Endothelial cell of umbilical vein (primary cell): ENCODE data around the gene SESN1. TPM values are rescaled to one million over a fixed set of nuclear protein-coding genes. Genes with fewer than 3 reads are reported as not detected.
"Not testable (repeated sequence)": the region's sequence is repeated elsewhere in the genome, so short reads cannot be mapped to it uniquely, and the experiment has no call there.

Experiments used
- BruUV-seq: library from RNA; stranded (reverse); fragments of 400-500 nt; replicated peaks from 2 replicates; lab custom pipeline; 2021; lab: Mats Ljungman, UMichigan
- CTCF ChIA-PET: fragments of 300-600, 350-600 bp; sonication (Branson Sonifier 250); formaldehyde crosslinking; loops from one replicate; lab custom pipeline; 2021; ENCODE audit warnings: antibody characterized with exemption, inconsistent platforms; lab: Charles Lee
- POLR2A ChIA-PET: fragments of 300-600, 350-600 bp; sonication (Branson Sonifier 250); formaldehyde crosslinking; loops from one replicate; lab custom pipeline; 2021; ENCODE audit warnings: antibody characterized with exemption, inconsistent platforms; lab: Charles Lee
- DNase-seq: peaks from one replicate; pipeline ENCODE4 v3.0.0-alpha.2; 2011; ENCODE audit warnings: low read depth, low spot score
- FAIRE-seq: peaks from 2 replicates; lab custom pipeline; 2011; peaks lifted over from hg19 to GRCh38; lab: Jason Lieb, UNC
- H2AFZ ChIP-seq: 2 replicates; pipeline ENCODE4 v1.6.0; 2012; ENCODE audit warnings: low read depth, low read length, control low read depth, inconsistent platforms
- H3K27ac ChIP-seq: 2 replicates; pipeline ENCODE4 v1.5.1; 2011; ENCODE audit warnings: low read depth, mild to moderate bottlenecking, control low read depth, low read length, moderate library complexity; ENCODE audit not compliant: insufficient read depth
- H3K27me3 ChIP-seq, 2 experiments: 2 replicates each; pipeline versions ENCODE4 v1.6.0 to v1.6.1; 2011; ENCODE audit warnings: low read length in 2 of 2, mixed read lengths in 1 of 2; ENCODE audit not compliant: control insufficient read depth in 2 of 2, insufficient read depth in 2 of 2
- H3K36me3 ChIP-seq, 2 experiments: 2 replicates in 1 of 2; 3 replicates in 1 of 2; pipeline ENCODE4 v1.5.1; 2011; ENCODE audit warnings: low read length in 2 of 2, mild to moderate bottlenecking in 1 of 2, moderate library complexity in 1 of 2; ENCODE audit not compliant: control insufficient read depth in 2 of 2, insufficient read depth in 2 of 2; ENCODE audit errors: extremely low read depth in 1 of 2
- H3K4me1 ChIP-seq: 3 replicates; pipeline ENCODE4 v1.5.1; 2011; ENCODE audit warnings: mild to moderate bottlenecking, low read length; ENCODE audit not compliant: control insufficient read depth, insufficient read depth; ENCODE audit errors: extremely low read depth
- H3K4me2 ChIP-seq: 2 replicates; pipeline ENCODE4 v1.6.1; 2011; ENCODE audit warnings: low read length, control low read depth, mixed read lengths; ENCODE audit not compliant: insufficient read depth
- H3K4me3 ChIP-seq, 3 experiments: fragments of 200-600 bp in 1 of 3; sonication (generic), shearing (Covaris generic) in 1 of 3; replicated peaks in 1 of 3; 2 replicates each; pipeline ENCODE4 v1.5.1; 2011 to 2016; ENCODE audit warnings: control low read depth in 3 of 3, low read length in 3 of 3, mild to moderate bottlenecking in 2 of 3, inconsistent platforms in 1 of 3, low read depth in 1 of 3, moderate library complexity in 1 of 3; ENCODE audit not compliant: insufficient read depth in 1 of 3
- H3K79me2 ChIP-seq: 2 replicates; pipeline ENCODE4 v1.6.0; 2012; ENCODE audit warnings: low read length, inconsistent platforms; ENCODE audit not compliant: control insufficient read depth, insufficient read depth
- H3K9ac ChIP-seq: replicated peaks from 2 replicates; pipeline ENCODE3; 2011; ENCODE audit warnings: low read length, control low read depth; ENCODE audit not compliant: insufficient read depth; ENCODE audit errors: extremely low read depth
- H3K9me1 ChIP-seq: replicated peaks from 3 replicates; pipeline ENCODE4 v1.6.0; 2011; ENCODE audit warnings: mild to moderate bottlenecking, low read length; ENCODE audit not compliant: control insufficient read depth, insufficient read depth; ENCODE audit errors: extremely low read depth
- H3K9me3 ChIP-seq: replicated peaks from 2 replicates; pipeline ENCODE4 v1.5.1; 2012; ENCODE audit warnings: low read length, inconsistent platforms; ENCODE audit not compliant: control insufficient read depth, insufficient read depth
- H4K20me1 ChIP-seq: replicated peaks from 2 replicates; pipeline ENCODE3; 2011; ENCODE audit warnings: mild to moderate bottlenecking, low read length; ENCODE audit not compliant: control insufficient read depth, insufficient read depth; ENCODE audit errors: extremely low read depth
- EZH2 ChIP-seq: IDR thresholded peaks from 2 replicates; pipeline ENCODE4 v1.6.1; 2012; ENCODE audit warnings: borderline replicate concordance, low read depth, mild to moderate bottlenecking, moderate library complexity, low read length, inconsistent platforms; ENCODE audit not compliant: severe bottlenecking
- FOS ChIP-seq: IDR thresholded peaks from 2 replicates; pipeline ENCODE4 v1.6.1; 2011; ENCODE audit warnings: mild to moderate bottlenecking, low read length, moderate library complexity, borderline replicate concordance; ENCODE audit not compliant: insufficient read depth
- GATA2 ChIP-seq: IDR thresholded peaks from 2 replicates; pipeline ENCODE4 v1.7.0; 2011; ENCODE audit warnings: low read depth, mild to moderate bottlenecking, moderate library complexity, mixed read lengths, low read length; ENCODE audit not compliant: insufficient read length, insufficient read depth
- JUN ChIP-seq: IDR thresholded peaks from 2 replicates; pipeline ENCODE4 v1.6.1; 2011; ENCODE audit warnings: borderline replicate concordance, low read depth; ENCODE audit not compliant: insufficient read length, insufficient read depth
- POLR2A ChIP-seq: IDR thresholded peaks from 2 replicates; pipeline ENCODE4 v1.6.1; 2012; ENCODE audit warnings: low read depth, mild to moderate bottlenecking, control low read depth, low read length
- POLR2AphosphoS5 ChIP-seq: IDR thresholded peaks from 2 replicates; pipeline ENCODE4 v1.6.1; 2012; ENCODE audit warnings: low read depth, mild to moderate bottlenecking, control low read depth, low read length, moderate library complexity; ENCODE audit not compliant: insufficient read depth
- dilution Hi-C: fragments of 300-500 bp; cut with MboI; formaldehyde crosslinking; loops from one replicate; pipeline ENCODE4 v1.15.0; 2019; ENCODE audit warnings: low sequenced_read_pairs; ENCODE audit not compliant: extremely low pct_ligation_motif_present
- intact Hi-C: fragments of 100-400 bp; cut with micrococcal nuclease; formaldehyde crosslinking; loops from one replicate; pipeline ENCODE4 v1.10.0; 2022
- polyA plus RNA-seq, 4 experiments: library from polyadenylated mRNA; depleted of rRNA in 3 of 4; stranded (reverse) in 3 of 4; unstranded in 1 of 4; fragments of >200 nt; gene quantifications; 2 replicates each; pipeline versions ENCODE4 v1.2.1 to v1.2.3, GENCODE V29; 2011 to 2012; ENCODE audit warnings: missing spikeins in 1 of 4
- total RNA-seq: library from RNA; stranded (reverse); gene quantifications from 2 replicates; pipeline ENCODE4 v1.2.3, GENCODE V29; 2021
- TF ChIP-seq, protein P1 (sequence below), 2 donors: IDR thresholded peaks; 1 replicate in 1 of 2; 2 replicates in 1 of 2; pipeline ENCODE4 v1.5.1; 2011; ENCODE audit warnings: low read length in 2 of 2, mild to moderate bottlenecking in 2 of 2, moderate library complexity in 2 of 2, control low read depth in 1 of 2, inconsistent platforms in 1 of 2, low read depth in 1 of 2; ENCODE audit not compliant: insufficient read depth in 1 of 2; ENCODE audit errors: extremely low read depth in 1 of 2

Gene SESN1
- total and polyA plus RNA-seq, 2 donors (not counting 3 experiments of a cell fraction or from before 2014, with no cell fraction given) = 7.1 to 15.6 TPM

DNA sequence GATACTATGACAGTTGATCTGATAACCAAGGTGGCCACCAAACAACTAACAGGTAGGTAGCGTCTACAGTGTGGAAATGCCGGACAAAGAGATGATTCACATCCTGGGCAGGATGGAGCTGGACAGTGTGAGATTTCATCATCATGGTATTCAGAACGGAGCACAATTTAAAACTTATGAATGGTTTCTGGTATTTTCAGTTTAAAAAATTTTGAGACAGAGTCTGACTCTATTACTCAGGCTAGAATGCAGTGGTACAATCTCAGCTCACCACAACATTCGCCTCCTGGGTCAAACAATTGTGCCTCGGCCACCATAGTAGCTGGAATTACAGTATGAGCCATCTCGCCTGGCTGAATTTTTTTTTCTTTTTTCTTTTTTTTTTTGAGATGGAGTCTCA, 44.5 kb upstream of the SESN1 start:
- Histone ChIP-seq H3K27me3 (no peaks in the 10 kb centered on the region), H3K4me3 (no peak overlapping the region), H4K20me1 (no peaks in the 10 kb centered on the region), H3K27ac (no peak overlapping the region), H2AFZ (no peak overlapping the region), H3K9ac (no peak overlapping the region), H3K79me2 (no peaks in the 10 kb centered on the region), H3K9me1 (no peaks in the 10 kb centered on the region), H3K36me3 (no peaks in the 10 kb centered on the region), H3K4me2 (no peak overlapping the region), H3K9me3 (no peaks in the 10 kb centered on the region), H3K4me1 (peaks cover 8% of the 10 kb centered on the region)
- FAIRE-seq (no peak), DNase-seq (no peak)
- POLR2A ChIA-PET = no interaction called here
- CTCF ChIA-PET = no interaction called here
- intact Hi-C loops = no loop called here
- TF ChIP-seq FOS (peak; percentile 18), GATA2 (no peak), EZH2 (no peak), JUN (peak; percentile 22), POLR2AphosphoS5 (no peak), POLR2A (no peak)
- TF ChIP-seq, protein P1, sequence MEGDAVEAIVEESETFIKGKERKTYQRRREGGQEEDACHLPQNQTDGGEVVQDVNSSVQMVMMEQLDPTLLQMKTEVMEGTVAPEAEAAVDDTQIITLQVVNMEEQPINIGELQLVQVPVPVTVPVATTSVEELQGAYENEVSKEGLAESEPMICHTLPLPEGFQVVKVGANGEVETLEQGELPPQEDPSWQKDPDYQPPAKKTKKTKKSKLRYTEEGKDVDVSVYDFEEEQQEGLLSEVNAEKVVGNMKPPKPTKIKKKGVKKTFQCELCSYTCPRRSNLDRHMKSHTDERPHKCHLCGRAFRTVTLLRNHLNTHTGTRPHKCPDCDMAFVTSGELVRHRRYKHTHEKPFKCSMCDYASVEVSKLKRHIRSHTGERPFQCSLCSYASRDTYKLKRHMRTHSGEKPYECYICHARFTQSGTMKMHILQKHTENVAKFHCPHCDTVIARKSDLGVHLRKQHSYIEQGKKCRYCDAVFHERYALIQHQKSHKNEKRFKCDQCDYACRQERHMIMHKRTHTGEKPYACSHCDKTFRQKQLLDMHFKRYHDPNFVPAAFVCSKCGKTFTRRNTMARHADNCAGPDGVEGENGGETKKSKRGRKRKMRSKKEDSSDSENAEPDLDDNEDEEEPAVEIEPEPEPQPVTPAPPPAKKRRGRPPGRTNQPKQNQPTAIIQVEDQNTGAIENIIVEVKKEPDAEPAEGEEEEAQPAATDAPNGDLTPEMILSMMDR (IDR thresholded peaks at IDR 0.05; ENCODE audit: extremely low read depth in 1 of 2, insufficient read depth in 1 of 2, low read depth in 1 of 2, low read length in 2 of 2) = no peak
- BruUV-seq = no TSS peak
- dilution Hi-C loops = no loop called here

DNA sequence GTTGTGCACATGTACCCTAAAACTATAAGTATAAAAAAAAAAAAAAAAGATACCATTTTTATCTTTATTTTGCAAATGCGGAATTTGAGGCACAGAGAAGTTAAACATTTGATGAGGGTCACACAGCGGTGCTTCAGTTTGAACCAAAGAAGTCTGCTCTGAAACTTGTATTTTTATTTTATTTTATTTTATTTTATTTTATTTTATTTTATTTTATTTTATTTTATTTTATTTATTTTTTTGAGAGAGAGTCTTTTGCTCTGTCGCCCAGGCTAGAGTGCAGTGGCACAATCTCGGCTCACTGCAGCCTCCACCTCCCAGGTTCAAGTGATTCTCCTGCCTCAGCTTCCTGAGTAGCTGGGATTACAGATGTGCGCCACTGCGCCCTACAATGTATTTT, 41.9 kb upstream of the SESN1 start:
- H3K36me3 ChIP-seq, H2AFZ ChIP-seq, DNase-seq, H4K20me1 ChIP-seq, H3K9me3 ChIP-seq, H3K79me2 ChIP-seq, intact Hi-C loops, H3K9ac ChIP-seq, BruUV-seq, FAIRE-seq, H3K9me1 ChIP-seq, H3K4me3 ChIP-seq, POLR2A ChIA-PET, H3K4me2 ChIP-seq, H3K27me3 ChIP-seq, CTCF ChIA-PET, H3K27ac ChIP-seq, dilution Hi-C loops, H3K4me1 ChIP-seq: not testable (repeated sequence)

DNA sequence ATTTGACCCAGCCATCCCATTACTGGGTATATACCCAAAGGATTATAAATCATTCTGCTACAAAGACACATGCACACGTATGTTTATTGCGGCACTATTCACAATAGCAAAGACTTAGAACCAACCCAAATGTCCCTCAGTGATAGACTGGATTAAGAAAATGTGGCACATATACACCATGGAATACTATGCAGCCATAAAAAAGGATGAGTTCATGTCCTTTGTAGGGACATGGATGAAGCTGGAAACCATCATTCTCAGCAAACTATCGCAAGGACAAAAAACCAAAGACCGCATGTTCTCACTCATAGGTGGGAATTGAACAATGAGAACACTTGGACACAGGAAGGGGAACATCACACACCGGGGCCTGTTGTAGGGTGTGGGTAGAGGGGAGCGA, 41.4 kb upstream of the SESN1 start:
- H3K79me2 ChIP-seq, H3K4me3 ChIP-seq, intact Hi-C loops, H4K20me1 ChIP-seq, FAIRE-seq, H3K27ac ChIP-seq, H3K9ac ChIP-seq, H3K9me3 ChIP-seq, H2AFZ ChIP-seq, dilution Hi-C loops, H3K36me3 ChIP-seq, H3K9me1 ChIP-seq, H3K4me1 ChIP-seq, POLR2A ChIA-PET, BruUV-seq, CTCF ChIA-PET, H3K4me2 ChIP-seq, DNase-seq, H3K27me3 ChIP-seq: not testable (repeated sequence)
